Measurements from ENCODE around the gene ADGRL1. TPM values are rescaled to one million over a fixed set of nuclear protein-coding genes. Genes with fewer than 3 reads are reported as not detected.
"Not testable (repeated sequence)": the region's sequence is repeated elsewhere in the genome, so short reads cannot be mapped to it uniquely, and the experiment has no call there.

The ADGRL1 gene
- total RNA-seq, 4 donors from 2014 or later: 20.8 to 55.1 (median 32.6) TPM

DNA sequence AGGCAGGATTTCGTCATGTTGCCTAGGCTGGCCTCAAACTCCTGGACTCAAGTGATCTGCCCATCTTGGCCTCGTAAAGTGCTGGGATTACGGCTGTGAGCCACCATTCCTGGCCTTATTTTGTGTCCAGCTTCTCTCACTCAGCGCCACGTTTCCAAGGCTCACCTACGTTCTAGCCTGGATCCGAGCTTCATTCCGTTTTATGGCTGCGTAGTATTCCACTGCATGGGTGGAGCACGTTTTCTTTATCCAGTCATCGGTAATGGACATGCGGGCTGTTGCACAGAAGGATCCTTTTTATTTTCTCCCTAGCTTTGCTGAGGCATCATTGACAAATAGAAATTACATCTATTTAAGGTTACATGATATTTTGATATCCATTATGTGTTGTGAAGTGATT lies 16.6 kb downstream of the ADGRL1 start:
- Histone ChIP-seq H3K4me1 (peaks cover 0 to 19% (median 10%) of the 10 kb centered on the region in 4 donors), H3K27ac (replicated peaks in 1 of 4) (no peak overlapping the region), H3K4me3 (no peak overlapping the region), H3K27me3 (no peaks in the 10 kb centered on the region), H3K9me3 (no peaks in the 10 kb centered on the region), H3K36me3 (no peaks in the 10 kb centered on the region)
- no peak for TF ChIP-seq POLR2AphosphoS5 (IDR thresholded peaks at IDR 0.05)
- no peak for TF ChIP-seq POLR2A (IDR thresholded peaks at IDR 0.05; ENCODE audit: low read depth)
- no peak for TF ChIP-seq EP300 (IDR thresholded peaks at IDR 0.05)
- TF ChIP-seq, protein P1, sequence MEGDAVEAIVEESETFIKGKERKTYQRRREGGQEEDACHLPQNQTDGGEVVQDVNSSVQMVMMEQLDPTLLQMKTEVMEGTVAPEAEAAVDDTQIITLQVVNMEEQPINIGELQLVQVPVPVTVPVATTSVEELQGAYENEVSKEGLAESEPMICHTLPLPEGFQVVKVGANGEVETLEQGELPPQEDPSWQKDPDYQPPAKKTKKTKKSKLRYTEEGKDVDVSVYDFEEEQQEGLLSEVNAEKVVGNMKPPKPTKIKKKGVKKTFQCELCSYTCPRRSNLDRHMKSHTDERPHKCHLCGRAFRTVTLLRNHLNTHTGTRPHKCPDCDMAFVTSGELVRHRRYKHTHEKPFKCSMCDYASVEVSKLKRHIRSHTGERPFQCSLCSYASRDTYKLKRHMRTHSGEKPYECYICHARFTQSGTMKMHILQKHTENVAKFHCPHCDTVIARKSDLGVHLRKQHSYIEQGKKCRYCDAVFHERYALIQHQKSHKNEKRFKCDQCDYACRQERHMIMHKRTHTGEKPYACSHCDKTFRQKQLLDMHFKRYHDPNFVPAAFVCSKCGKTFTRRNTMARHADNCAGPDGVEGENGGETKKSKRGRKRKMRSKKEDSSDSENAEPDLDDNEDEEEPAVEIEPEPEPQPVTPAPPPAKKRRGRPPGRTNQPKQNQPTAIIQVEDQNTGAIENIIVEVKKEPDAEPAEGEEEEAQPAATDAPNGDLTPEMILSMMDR (IDR thresholded peaks at IDR 0.05): no peak
- DNase-seq (ENCODE audit: extremely low spot score): no peak
- WGBS: 96% methylated on average over 12 of the region's 12 CpGs
- intact Hi-C loops (cut with DNase I): no loop called here

DNA sequence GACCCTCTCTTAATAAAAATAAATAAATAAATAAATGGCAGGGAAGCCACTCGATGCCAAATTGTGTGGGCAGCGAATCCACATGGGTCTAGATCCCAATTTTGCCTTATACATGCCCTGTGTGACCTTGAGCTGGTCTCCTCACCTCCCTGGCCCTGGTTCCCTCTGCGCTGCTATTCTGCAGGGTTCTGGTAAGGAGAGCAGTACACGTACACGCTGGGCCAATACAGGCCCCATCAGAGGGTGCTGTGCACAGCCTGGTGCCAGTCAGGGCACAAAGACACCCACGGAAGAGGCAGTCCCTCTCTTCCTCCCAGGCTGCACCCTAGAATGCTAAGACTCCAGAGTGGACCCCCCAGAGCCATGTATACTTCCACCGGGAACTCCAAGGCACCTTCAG lies 17.9 kb downstream of the ADGRL1 start:
- H3K9me3 ChIP-seq; H3K27ac ChIP-seq (replicated peaks in 1 of 4); H3K27me3 ChIP-seq; DNase-seq (ENCODE audit: extremely low spot score); H3K4me3 ChIP-seq; H3K36me3 ChIP-seq; intact Hi-C loops (cut with DNase I): not testable (repeated sequence)
- peaks cover 0 to 13% (median 0%) of the 10 kb centered on the region in 4 donors for H3K4me1 ChIP-seq
- 79% methylated on average over 7 of the region's 7 CpGs for WGBS

DNA sequence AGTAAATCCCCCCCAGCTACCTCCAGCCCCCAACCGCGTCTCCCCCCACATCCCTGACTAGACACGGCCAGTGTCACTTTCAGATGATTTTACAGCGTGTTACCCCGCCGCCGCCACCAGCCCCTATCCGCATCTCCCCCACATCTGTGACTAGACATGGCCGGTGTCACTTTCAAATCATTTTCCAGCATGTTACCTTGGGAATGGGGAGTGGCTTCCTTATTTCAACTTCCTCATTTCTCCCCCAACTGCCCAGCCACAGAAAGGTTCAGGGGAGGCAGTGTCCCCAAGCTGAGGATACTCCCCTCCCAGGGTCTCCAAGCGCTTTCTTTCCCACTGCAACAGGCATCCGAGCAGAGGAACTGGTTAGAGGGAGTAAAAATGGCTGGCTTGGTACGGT lies 18.4 kb downstream of the ADGRL1 start:
- H3K27me3 ChIP-seq: no peaks in the 10 kb centered on the region
- no peak overlapping the region for H3K27ac ChIP-seq (replicated peaks in 1 of 4)
- peaks cover 0 to 13% (median 0%) of the 10 kb centered on the region in 4 donors for H3K4me1 ChIP-seq
- intact Hi-C loops (cut with DNase I): no loop called here
- no peaks in the 10 kb centered on the region for H3K9me3 ChIP-seq
- H3K4me3 ChIP-seq: no peak overlapping the region
- 69% methylated on average over 12 of the region's 12 CpGs for WGBS
- H3K36me3 ChIP-seq: peaks cover 0 to 6% (median 2%) of the 10 kb centered on the region in 4 donors
- no peak for DNase-seq (ENCODE audit: extremely low spot score)
- TF ChIP-seq, protein P1 (IDR thresholded peaks at IDR 0.05): no peak
- TF ChIP-seq EP300 (IDR thresholded peaks at IDR 0.05): no peak

DNA sequence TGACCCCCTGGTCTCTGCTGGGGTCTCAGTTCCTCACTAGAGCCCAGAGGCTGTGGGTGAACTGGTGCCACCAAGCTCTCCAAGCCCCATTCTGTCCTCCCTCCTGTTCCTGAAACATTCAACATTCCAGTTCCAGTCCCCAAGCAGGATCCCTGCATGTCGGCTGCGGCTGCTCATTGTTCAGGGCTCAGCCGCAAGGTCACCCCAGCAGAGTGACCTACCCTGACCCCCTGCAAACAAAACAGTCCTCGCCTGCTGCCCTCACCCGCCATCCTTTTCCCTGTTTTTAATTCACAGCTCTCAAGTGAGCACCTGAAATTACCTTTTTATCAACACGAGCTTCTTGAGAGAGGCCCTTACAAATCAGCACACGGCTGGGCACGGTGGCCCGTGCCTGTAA lies 19.3 kb downstream of the ADGRL1 start:
- Histone ChIP-seq H3K4me1 (peaks cover 0 to 13% (median 0%) of the 10 kb centered on the region in 4 donors), H3K36me3 (peaks cover 0 to 14% (median 4%) of the 10 kb centered on the region in 4 donors)
- intact Hi-C loops (cut with DNase I); H3K27ac ChIP-seq (replicated peaks in 1 of 4); H3K27me3 ChIP-seq; H3K9me3 ChIP-seq; H3K4me3 ChIP-seq; DNase-seq (ENCODE audit: extremely low spot score): not testable (repeated sequence)
- 89% methylated on average over 9 of the region's 9 CpGs for WGBS

DNA sequence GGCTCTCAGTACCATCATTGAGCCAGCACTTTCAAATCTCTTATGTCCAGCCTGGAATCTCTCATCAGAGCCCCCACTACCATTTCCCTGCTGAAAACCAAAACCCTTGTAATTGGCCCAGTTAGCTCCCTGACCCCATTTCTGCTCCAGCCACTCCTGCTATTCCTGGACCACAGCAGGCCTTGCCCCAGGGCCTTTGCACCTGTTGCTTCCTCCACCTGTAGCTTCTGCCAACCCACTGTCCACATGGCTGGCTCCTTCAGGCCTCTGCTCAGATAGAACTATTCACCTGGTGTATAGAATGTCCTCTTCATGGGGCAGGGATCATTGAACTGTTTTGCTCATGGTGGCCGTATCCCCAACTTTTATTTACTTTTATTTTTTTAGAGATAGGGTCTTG lies 20.3 kb downstream of the ADGRL1 start:
- H3K9me3 ChIP-seq; H3K4me3 ChIP-seq; H3K27me3 ChIP-seq; DNase-seq (ENCODE audit: extremely low spot score); intact Hi-C loops (cut with DNase I); H3K27ac ChIP-seq (replicated peaks in 1 of 4): not testable (repeated sequence)
- peaks cover 0 to 12% (median 0%) of the 10 kb centered on the region in 4 donors for H3K4me1 ChIP-seq
- 100% methylated on average over 1 of the region's 1 CpG for WGBS
- peaks cover 0 to 15% (median 5%) of the 10 kb centered on the region in 4 donors for H3K36me3 ChIP-seq

DNA sequence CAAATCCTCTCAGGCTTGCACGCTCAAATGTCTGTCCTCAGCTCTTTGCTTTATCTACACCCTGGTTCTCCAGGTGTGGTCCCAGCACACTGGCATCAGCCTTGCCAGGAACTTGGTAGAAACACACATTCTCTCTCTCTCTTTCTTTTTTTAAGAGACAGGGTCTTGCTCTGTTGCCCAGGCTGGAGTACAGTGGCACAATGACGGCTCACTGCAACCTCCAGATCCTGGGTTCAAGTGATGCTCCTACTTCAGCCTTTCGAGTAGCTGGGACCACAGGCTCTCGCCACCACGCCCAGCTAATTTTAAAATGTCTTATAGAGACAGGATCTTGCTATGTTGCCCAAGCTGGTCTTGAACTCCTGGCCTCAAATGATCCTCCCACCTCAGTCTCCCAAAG lies 20.8 kb downstream of the ADGRL1 start:
- no peak for DNase-seq (ENCODE audit: extremely low spot score)
- Histone ChIP-seq H3K9me3 (no peaks in the 10 kb centered on the region), H3K27ac (replicated peaks in 1 of 4) (no peak overlapping the region), H3K36me3 (peaks cover 0 to 15% (median 6%) of the 10 kb centered on the region in 4 donors), H3K27me3 (no peaks in the 10 kb centered on the region), H3K4me3 (no peak overlapping the region), H3K4me1 (peaks cover 0 to 7% (median 0%) of the 10 kb centered on the region in 4 donors)
- WGBS: 95% methylated on average over 5 of the region's 5 CpGs
- TF ChIP-seq, protein P1 (IDR thresholded peaks at IDR 0.05): no peak
- TF ChIP-seq EP300 (IDR thresholded peaks at IDR 0.05) (no peak), POLR2A (IDR thresholded peaks at IDR 0.05; ENCODE audit: low read depth) (no peak), POLR2AphosphoS5 (IDR thresholded peaks at IDR 0.05) (no peak)
- intact Hi-C loops (cut with DNase I): no loop called here

Measured in esophagus muscularis mucosa (tissue), 4 donors.